NCI-H2081 treated with DMSO at 0.1 percent for 48 hours (cell line): ENCODE data around the gene AGAP2.

Experiments used
- DNase-seq: peaks from one replicate; lab custom pipeline; 2025; lab: John Stamatoyannopoulos, UW

The AGAP2 gene

DNA sequence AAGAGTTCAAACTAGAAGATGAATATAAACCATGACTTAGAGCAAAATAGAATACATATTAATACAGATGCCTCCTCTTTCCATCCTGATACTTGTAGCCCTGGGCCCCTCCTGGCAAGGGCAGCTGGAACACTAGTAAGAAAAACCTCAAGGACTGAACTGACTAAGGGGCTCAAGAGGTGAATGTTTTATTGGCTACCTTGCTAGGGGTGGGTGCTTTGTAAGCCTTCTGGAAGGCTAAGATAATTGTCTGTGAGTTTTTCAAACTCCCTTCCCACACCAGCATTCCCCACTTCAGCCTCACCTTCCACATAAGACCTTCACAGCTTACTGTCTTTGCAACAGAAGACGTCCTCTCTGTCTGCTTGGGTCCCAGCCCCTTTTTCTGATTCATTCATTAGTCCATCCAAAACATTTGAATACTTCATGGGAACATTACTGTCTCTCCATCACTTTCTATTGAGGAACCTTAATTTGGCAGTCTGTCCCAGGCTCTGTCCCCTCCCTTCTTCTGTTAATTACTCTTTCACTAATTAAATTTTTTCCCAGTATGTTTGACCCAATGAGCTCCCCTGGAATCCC lies 15.3 kb upstream of the AGAP2 start:
- no peak for DNase-seq

DNA sequence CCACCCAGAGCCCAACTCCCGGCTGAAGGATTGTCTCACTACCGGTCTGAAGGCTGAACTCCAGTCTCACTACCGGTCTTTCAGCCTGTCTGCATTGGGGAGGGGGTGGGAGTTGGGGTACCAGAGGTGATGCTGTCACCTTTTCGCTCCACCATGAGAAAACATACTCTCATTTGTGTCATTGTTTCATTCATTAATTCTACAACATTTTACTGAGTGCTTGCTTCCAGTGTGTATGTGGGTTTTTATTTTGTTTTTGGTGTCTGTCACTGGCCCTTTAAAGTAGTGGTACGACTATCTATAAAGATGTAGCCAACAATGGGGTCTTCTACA lies 14.1 kb upstream of the AGAP2 start:
- DNase-seq, result no peak

DNA sequence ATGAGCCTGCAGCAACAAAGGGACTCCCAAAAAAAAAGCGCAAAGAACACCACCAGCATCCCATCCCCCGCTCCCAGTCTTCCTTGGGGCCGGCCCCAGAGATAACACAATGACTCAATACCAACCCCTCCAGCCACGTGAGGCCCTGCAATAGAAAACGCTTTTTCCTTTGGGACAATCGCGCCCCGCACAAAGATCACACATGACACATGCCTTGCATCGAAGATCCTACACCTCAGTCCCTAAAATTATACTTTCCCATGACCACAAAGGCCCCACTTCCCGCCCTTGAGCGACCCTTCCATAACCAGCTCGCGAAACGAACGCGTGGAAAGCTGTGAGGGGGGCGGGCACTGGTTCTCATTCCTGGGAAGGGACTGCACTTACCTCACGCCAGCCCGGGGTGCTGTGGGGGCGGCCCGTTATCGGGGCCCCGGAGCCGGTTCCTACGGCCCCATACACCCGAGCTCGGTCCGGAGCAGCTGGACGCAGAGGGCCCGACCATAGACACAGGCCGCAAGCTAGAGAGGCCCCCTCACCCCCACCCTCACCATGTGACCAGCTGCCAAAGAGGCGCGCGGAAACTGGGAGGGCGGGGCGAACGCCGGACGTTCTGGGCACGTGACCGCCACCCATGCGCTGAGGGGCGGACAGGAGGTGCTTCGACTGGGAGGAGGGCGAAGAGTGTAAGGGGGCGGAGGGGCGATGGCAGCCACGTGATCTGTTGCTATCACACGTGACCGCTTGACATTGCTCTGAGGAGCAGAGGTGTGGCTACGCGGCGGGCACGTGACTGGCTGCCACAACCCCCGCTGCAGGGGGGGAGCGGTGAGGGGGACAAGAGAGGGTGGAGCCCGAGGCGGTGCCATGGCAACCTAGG lies 13.5 kb upstream of the AGAP2 start, which contains the start of gene CDK4:
Gene CDK4 (minus strand): TSS at position 523 of the 880 bp plus-strand sequence. CDS start 593 bp downstream, outside the sequence.
- peak; percentile 97 for DNase-seq

DNA sequence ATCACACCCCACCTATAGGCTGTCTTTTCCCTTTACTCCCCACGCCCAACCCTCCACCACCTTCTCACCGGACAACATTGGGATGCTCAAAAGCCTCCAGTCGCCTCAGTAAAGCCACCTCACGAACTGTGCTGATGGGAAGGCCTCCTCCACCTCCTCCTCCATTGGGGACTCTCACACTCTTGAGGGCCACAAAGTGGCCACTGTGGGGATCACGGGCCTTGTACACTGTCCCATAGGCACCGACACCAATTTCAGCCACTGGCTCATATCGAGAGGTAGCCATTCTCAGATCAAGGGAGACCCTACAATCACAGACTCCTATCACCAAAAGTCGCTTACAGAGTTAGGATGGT lies 12.9 kb upstream of the AGAP2 start:
- DNase-seq, result no peak

DNA sequence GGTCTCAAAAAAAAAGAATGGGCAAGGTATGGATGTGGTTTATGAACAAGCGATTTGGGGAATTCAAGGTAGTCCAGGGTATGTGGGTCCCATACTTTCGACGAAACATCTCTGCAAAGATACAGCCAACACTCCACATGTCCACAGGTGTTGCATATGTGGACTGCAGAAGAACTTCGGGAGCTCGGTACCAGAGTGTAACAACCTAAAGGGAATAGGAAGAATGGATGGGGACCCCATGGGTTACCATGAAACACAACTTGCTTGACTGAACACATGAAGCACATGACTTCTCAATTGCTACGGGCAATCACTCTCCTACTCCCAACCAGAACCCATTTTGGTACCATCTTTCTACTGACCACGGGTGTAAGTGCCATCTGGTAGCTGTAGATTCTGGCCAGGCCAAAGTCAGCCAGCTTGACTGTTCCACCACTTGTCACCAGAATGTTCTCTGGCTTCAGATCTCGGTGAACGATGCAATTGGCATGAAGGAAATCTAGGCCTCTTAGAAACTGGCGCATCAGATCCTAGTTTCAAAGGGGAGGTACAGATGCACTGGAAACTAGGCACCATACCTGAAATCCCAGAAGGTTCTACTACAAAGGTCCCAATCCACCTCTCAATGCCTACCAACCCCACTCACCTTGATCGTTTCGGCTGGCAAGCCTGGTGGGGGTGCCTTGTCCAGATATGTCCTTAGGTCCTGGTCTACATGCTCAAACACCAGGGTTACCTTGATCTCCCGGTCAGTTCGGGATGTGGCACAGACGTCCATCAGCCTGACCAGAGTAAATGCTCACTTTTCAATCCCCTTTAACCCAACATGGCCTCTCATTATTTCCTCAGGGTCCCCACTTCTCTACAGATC lies 12.3 kb upstream of the AGAP2 start:
- no peak for DNase-seq

DNA sequence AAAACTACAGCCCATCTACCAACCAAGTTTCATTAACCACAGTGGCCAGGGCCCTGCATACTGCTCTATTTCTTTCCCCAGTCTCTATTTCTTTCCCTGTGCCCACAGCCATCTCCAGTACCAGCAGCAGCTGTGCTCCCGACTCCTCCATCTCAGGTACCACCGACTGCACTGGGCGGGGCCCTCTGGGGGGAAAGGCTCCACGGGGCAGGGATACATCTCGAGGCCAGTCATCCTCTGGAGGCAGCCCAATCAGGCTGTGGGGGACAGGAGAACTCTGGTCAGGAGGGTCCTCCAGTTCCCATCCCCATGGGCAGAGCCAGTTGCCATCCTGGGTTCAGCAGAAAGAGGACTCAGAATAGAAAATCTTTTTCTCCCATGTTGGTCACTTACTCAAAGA lies 10.5 kb upstream of the AGAP2 start:
- no peak for DNase-seq

DNA sequence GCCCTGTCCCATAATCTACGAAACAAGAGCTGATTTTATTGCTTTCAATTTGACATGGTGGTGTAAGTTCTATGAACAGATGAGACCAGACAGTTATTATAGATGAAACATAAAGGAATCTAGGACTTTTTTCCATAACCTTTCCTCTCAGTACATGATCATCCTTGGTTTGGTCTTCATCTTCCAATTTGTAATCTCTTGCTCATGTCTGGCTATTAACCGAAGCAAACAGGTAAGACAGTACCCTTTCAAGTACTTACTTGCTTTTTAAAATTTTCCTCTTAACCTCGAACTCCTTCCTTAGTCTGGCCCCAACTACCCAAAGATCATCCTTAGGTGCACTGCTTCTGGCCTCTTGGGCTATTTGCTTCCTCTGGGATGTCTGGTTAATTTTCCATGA lies 7.5 kb upstream of the AGAP2 start:
- no peak for DNase-seq

DNA sequence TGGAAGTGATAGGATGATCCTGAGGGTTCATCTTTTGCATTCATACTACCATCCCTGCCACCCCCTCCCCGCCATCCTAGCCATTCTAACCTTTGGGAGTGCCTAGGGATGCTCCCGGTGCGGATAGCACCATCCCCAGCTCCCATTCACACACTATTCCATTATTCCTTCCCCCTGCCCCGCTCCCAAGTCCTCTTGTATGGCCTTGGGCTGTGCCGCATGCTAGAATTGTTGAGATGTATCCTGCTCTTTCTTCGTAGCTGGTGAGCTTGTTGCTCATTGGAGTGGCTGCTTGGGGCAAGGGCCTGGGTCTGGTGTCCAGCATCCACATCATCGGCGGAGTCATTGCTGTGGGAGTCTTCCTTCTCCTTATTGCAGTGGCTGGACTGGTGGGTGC lies 6.9 kb upstream of the AGAP2 start:
- DNase-seq, result no peak

DNA sequence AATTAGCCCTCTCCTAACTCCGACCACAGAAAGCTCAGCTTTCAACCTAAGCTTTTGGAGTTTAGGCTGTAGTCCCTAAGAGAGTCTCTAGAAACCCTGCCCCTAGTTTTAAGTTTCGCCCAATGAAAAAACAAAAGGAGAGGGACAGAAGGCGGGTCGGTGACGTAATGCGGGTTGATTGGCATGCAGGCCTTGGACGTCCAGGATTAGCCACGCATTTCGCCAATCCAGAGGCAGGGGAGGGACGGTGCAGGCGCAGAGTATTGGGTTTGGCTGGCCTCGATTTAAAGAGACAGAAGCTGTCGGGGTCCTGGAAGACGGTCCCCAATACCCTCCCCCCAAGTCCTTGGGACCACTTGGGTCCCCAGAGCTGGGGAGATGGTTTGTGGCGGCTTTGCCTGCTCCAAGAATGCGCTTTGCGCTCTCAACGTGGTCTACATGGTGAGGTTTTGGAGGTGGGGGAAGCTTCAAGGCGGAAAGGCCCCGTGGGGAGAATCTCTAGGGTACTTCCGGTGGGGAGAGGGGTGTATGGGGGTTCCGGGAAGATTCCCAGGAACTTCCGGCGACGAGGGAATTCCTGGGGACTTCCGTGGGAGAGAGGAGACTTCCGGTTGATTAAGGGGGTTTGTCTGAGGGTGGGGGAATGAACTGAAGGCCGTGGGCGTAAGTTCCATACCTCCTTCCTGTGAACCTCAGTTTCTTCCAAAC lies 6.4 kb upstream of the AGAP2 start, which contains the start of gene TSPAN31:
Gene TSPAN31 (plus strand): TSS at position 263 of the 708 bp plus-strand sequence. CDS start 116 bp downstream, at position 379.
- DNase-seq, result peak; percentile 92

DNA sequence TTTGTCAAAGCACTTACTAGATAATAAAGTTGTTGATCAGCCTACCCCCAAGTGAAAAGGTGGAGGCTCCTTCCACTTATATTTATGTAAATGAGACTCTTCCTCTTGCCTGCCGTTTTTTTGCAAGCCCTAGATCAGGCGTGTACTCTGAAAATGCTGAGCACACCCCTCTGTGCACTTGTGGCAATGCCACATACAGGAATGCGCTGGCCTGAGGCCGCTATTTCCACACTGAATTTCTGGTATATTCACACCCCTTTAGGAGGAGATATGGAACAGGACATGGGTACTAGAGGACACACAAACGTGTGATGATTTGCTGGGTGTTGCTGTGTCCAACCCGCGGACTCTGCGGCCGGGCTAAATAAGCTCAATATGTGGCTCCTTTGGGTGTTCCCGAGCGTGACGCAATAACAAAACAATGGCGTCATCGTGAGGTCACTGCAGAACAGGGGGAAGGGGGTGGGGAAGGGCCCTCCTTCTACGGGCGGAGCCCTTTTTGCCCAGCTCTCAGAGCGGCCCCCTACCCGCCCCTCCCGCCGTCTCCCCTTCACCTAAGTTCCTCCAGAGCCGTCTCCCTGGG lies 5.7 kb upstream of the AGAP2 start:
- no peak for DNase-seq

DNA sequence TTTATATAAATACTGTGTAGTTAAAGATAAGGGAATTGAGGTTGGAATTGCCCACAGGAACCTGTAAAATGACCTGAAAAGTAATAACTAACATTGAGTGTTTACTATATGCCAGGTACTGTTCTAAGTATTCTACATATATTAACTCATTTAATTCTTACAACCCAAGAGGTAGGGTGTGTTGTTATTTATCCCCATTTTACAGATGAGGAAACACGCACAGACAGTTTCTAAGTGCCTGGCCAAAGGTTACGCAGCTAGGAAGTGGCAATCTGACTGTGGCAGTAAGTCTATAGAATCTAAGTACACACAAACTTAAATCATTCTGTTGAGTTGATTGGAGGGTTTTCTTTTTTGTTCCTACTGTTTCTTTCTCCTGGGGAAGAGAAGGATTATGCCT lies 5.2 kb upstream of the AGAP2 start:
- DNase-seq, result no peak

DNA sequence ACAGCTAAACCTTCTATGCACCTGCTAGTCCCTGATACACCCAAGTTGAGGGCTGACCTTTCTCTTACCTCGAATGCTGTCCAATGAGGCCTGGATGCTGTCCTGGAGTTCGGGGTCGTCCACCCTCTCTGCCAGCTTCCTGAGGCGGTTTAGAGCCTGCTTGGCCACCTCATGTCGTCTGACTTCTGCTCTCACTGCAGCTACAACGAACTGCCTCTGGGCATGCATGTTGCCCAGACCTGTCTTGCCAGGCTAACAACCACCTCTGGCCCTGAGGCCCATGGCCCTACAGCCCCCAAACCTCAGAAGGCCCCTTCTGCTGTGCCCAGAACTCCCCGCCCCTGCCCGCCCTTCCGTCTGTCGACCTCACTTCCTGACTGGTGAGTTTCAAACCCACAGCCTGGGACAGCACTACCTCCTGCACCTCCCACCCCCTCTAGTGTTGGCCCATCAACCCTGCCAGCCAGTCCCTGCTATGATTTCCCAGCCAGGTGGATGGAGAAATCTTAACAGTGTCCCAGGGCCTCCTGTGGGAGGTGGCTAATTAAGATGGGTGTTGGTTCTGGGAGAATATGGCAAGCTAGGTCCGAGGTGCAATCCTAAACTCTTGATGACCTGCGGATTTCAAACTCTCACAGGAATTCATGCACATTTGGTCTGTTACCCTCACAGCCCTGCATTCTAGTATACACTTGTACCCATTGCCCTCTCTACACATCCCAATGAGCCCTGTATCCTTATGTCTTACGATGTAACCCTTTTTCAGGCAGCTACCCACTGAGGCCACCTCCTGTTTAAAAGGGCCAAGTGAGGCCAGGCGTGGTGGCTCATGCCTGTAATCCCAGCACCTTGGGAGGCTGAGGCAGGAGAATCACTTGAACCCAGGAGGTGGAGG lies 3.5 kb upstream of the AGAP2 start:
- DNase-seq, result no peak

DNA sequence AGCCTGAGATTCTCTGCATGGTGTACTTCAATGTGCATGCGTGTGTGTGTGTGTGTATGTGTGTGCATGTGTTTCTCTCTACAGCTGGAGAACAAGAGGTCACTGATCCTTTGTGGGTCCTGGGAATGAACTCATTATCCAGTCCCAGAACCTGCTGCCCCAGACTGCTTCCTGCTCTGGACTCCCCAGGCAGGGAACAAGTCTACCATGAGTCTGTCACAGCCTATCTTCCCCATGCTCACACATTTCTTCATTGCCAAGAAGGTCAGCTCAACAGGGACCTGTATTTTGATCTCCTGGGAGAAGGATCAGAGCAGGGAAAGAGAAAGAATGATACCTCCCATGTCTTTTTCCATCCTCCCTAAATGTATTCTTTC lies 2.9 kb upstream of the AGAP2 start:
- no peak for DNase-seq

DNA sequence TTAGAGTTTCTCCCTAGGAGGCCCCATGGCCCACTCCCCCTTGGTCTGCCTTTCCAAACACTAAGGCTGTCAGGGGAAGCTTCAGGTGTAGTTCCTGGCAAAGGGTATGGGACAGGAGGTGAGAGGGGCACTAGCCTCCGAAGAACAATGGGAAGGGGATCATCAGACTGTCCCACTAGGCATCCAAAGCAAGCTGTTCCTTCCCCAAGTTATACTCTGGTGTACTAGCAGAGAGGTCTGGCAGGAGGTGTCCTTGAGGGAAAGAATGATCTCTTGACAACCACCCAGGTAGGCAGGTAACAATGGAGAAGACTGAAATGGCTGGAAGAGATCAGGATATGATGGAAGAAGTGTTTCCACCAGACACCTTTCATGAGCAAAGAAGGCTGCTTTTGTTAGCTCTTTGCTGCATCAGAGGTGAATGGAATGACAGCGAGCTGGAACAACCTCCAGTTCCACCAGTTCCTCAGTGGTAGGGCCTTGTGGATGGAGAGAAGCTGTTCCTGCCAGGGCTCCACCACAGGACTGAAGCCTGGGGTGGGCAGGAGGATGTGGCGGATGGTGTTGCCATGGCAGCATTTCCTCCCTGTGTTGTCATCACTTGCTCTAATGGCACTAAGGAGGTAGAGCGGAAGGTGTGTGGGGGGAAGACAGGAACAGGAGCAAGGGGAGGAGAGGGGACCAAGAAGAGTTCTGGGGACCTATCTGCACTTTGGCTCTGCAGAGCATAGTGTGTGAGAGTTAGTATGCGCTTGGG lies 2.3 kb upstream of the AGAP2 start:
- no peak for DNase-seq

DNA sequence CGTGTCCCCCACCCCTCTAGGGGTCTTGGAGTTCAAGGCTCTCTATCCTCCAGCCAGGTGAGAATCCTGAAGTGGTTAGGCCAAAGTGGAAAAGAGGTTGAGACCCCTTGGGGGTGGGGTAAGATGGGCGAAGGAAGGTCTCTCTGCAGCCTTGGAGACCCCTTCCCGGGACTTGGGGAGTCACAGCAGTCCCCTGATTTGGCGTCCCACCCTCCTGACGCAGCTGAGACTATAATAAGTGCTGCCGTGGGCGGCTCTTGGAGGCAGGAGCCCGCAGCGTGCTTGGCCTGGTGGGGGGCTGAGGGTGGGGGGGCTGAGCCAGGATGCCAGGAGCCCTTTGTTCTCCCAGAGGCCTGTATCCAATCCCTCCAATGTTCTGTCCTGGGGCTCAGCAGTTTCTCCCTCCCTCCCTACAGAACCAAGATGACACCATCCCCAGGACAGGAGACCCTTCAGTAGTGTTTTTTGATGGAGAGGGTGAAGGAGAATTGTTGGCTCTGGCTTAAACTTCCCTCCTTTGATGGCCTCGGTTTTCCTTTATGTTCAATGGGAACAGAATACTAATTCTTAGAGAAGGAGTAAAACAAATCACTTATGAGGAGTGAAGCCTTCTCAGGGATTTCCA lies 1.5 kb upstream of the AGAP2 start:
- no peak for DNase-seq

DNA sequence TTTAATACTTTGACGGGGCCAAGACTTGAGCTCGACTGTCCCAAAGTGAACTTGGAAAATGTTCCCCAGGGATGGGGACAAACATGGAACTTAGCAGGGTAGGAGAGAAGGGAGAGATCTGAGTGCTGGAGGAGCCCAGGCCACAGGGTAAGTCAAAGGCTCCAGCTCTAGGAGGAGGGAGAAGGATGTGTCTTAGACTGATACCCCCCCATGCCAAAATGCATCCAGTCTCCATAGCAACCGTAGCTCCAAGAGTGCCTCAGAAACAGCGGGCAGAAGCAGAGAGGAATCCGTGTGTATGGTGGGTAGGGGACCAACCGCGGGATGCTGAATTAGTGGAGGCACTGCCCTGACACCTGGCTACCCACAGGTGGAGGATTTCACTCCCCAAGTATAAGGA lies 845 bp upstream of the AGAP2 start:
- no peak for DNase-seq

DNA sequence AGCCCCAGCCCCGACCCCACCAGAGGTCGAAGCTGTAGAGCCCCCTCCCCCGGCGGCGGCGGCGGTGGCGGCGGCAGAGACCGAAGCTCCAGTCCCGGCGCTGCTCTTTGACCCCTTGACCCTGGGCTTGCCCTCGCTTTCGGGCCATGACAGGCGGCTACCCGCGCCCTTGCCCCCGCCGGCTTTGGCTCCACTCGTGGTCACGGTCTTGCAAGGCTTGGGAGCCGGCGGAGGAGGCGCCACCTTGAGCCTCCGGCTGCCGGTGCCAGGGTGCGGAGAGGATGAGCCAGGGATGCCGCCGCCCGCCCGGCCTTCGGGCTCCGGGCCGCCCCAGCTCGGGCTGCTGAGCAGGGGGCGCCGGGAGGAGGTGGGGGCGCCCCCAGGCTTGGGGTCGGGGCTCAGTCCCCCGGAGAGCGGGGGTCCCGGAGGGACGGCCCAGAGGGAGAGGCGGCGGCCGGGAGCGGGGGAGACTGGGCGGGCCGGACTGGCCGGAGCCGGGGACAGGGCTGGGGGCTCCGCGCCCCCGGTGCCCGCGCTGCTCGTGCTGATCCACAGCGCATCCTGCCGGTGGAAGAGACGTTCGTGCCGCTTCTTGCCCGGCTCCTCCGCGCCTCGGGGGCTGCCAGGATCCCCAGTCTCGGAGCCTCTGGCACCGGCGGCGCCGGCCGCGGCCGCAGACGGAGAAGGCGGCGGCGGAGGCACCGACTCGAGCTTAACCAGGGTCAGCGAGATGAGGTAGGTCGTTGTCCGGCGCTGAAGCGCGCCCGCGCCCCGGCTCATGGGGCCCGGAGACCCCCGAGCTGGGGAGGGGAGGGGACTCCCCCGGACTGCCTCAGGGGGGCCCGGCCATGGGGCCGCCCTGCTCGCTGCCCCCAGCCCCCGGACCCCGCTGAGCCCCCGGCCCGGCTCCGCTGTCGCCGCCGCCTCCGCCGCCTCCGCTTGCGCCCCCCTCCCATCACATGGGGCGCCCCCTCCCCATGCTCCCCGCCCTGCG lies 778 bp downstream of the AGAP2 start:
- no peak for DNase-seq

DNA sequence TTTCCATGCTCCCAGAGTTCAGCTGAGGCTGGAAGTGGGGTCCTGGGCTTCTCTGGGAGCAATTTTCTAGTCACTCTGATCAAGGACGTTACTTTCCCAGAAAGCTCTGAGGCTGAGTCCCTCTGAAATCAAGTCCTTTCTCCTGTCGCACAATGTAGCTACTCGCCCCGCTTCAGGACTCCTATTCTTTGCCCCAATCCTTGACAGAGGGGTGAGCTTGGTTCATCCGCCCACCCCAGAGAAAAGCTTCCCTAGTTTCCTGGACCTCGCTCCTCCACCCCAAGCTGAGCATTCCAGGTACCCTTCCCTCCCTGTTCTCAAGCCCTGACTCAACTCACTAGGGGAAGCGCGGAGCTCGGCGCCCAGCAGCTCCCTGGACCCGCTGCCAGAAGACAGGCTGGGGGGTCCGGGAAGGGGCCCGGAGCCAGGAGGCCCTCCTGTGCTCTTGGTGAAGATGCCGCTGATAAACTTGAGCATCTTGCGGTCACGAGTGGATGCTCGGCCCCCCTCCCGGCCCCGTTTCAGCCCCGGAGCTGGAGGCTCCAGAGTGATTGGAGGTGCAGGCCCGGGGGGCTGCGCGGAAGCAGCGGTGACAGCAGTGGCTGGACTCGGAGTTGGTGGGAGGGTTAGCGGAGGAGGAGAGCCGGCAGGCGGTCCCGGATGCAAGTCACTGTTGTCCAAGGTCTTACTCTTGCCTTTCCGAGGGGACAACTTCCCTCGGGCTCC lies 1.6 kb downstream of the AGAP2 start:
- no peak for DNase-seq
